Esophagus squamous epithelium (tissue), 5 donors: ENCODE data around the gene EXOSC7. TPM values are rescaled to one million over a fixed set of nuclear protein-coding genes. Genes with fewer than 3 reads are reported as not detected.

Experiments
- DNase-seq: peaks from one replicate; lab custom pipeline; 2025; lab: John Stamatoyannopoulos, UW
- H3K27ac ChIP-seq, 4 donors: fragments of 200-600 bp; sonication (generic); one replicate each; pipeline ENCODE4 v1.5.1; 2016 to 2019; ENCODE audit warnings: mild to moderate bottlenecking in 1 of 4
- H3K27me3 ChIP-seq, 4 donors: fragments of 200-600 bp; sonication (generic); 1 replicate in 3 of 4; 2 replicates in 1 of 4; pipeline versions ENCODE4 v1.5.1 to v1.6.0; 2017 to 2021; ENCODE audit warnings: antibody characterized with exemption in 1 of 4
- H3K36me3 ChIP-seq, 3 donors: fragments of 200-600 bp; sonication (generic); one replicate each; pipeline ENCODE4 v1.5.1; 2016 to 2019
- H3K4me1 ChIP-seq, 3 donors: fragments of 200-600 bp; sonication (generic); one replicate each; pipeline ENCODE4 v1.5.1; 2017 to 2019
- H3K4me3 ChIP-seq, 4 donors: fragments of 200-600 bp; sonication (generic); 1 replicate in 3 of 4; 2 replicates in 1 of 4; pipeline ENCODE4 v1.5.1; 2016 to 2019; ENCODE audit warnings: mild to moderate bottlenecking in 2 of 4, moderate library complexity in 1 of 4
- H3K9me3 ChIP-seq, 3 donors: fragments of 200-600 bp; sonication (generic); one replicate each; pipeline ENCODE4 v1.5.1; 2016 to 2019
- POLR2A ChIP-seq, 4 donors: fragments of 450-650 bp; IDR thresholded peaks; one replicate each; pipeline ENCODE4 v1.6.1; 2017; ENCODE audit warnings: antibody characterized with exemption in 4 of 4, mild to moderate bottlenecking in 4 of 4, moderate library complexity in 3 of 4
- WGBS, 2 donors: methylation state at CpG; one replicate each; pipeline ENCODE4 v1.1.5; 2018; 5-methylcytosine and 5-hydroxymethylcytosine counted together
- intact Hi-C: fragments of 100-400 bp; cut with DNase I; formaldehyde crosslinking; loops from one replicate; pipeline ENCODE4 v1.15.0; 2022
- total RNA-seq, 4 donors: library from RNA; depleted of rRNA; stranded (reverse); fragments of >200 nt; gene quantifications; one replicate each; pipeline ENCODE4 v1.1.0, GENCODE V29; 2016
- TF ChIP-seq, protein P1 (sequence below), 6 experiments: fragments of 450-650 bp in 4 of 6; fragments of 200-600 bp in 2 of 6; sonication (generic) in 2 of 6; IDR thresholded peaks; one replicate each; pipeline ENCODE4 v1.5.1; 2016 to 2019; ENCODE audit warnings: antibody characterized with exemption in 6 of 6, mild to moderate bottlenecking in 4 of 6, moderate library complexity in 4 of 6
- donor health status: DM: yes; HTN: yes; CAD: no.

The EXOSC7 gene
- total RNA-seq, 4 donors from 2014 or later, result 28.8 to 59.9 (median 47.6) TPM

DNA sequence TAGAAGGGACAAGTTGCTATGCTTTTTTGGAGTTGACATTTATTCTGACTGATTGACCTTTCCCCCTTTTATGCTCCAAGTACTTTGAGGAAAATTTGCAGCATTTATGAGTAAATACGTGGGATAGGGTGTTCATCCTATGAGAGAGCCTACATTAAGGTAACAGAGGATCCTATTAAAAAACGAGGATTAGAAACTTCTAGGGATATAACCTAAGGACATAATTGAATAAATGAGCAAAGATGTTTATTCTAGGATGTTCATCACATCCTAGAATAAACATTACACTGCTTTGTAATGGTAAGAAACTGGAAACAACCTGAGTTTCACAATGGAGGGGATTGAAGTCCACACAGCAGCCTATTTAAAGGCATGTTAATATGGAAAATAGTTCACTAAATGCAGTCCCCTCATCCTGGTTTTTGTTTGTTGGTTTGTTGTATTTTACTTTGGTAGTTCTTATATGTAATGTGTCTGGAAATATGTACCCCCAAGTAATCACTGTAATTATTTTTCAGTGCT, 26.2 kb downstream of the EXOSC7 start:
- Histone ChIP-seq H3K9me3 (no peaks in the 10 kb centered on the region), H3K27ac (no peak overlapping the region), H3K4me3 (no peak overlapping the region), H3K27me3 (no peaks in the 10 kb centered on the region), H3K36me3 (peaks cover 0 to 93% (median 17%) of the 10 kb centered on the region in 3 donors), H3K4me1 (peaks cover 0 to 13% (median 0%) of the 10 kb centered on the region in 3 donors)
- intact Hi-C loops, result no loop called here
- no peak for DNase-seq
- 63 to 72% methylated on average over 2 of the region's 2 CpGs for WGBS, 2 donors
- TF ChIP-seq, protein P1, sequence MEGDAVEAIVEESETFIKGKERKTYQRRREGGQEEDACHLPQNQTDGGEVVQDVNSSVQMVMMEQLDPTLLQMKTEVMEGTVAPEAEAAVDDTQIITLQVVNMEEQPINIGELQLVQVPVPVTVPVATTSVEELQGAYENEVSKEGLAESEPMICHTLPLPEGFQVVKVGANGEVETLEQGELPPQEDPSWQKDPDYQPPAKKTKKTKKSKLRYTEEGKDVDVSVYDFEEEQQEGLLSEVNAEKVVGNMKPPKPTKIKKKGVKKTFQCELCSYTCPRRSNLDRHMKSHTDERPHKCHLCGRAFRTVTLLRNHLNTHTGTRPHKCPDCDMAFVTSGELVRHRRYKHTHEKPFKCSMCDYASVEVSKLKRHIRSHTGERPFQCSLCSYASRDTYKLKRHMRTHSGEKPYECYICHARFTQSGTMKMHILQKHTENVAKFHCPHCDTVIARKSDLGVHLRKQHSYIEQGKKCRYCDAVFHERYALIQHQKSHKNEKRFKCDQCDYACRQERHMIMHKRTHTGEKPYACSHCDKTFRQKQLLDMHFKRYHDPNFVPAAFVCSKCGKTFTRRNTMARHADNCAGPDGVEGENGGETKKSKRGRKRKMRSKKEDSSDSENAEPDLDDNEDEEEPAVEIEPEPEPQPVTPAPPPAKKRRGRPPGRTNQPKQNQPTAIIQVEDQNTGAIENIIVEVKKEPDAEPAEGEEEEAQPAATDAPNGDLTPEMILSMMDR (IDR thresholded peaks at IDR 0.05), result no peak
- TF ChIP-seq POLR2A (IDR thresholded peaks at IDR 0.05), result no peak

DNA sequence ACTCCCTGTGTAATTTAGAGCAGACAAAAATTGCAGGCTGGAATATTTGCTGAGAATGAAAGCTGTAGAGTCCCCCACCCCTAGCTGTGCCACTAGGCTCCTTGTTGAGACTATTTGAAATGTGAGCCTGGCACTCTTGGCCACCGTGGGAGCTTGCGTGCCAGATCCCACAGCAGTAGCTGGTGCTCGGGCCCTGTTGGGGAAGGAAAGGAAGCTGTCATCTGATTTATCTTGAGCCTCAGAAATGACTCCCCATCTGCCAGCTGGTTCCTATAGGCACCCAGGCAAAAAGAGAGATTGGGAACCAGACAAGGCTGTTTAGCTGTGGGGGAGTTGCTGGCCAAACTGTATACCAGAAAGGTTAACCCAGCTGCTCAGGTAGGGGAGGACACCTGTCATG, 26.7 kb downstream of the EXOSC7 start:
- intact Hi-C loops, result no loop called here
- no peaks in the 10 kb centered on the region for H3K9me3 ChIP-seq
- no peaks in the 10 kb centered on the region for H3K27me3 ChIP-seq
- WGBS, 2 donors, result 70 to 79% methylated on average over 2 of the region's 3 CpGs
- no peak for DNase-seq
- H3K4me3 ChIP-seq, result no peak overlapping the region
- TF ChIP-seq, protein P1 (IDR thresholded peaks at IDR 0.05), result no peak
- TF ChIP-seq POLR2A (IDR thresholded peaks at IDR 0.05), result no peak
- H3K27ac ChIP-seq, result no peak overlapping the region
- H3K36me3 ChIP-seq, result peaks cover 0 to 93% (median 12%) of the 10 kb centered on the region in 3 donors
- H3K4me1 ChIP-seq, result peaks cover 0 to 13% (median 0%) of the 10 kb centered on the region in 3 donors

- Histone ChIP-seq H3K9me3 (no peaks in the 10 kb centered on the region), H3K4me3 (no peak overlapping the region), H3K27ac (no peak overlapping the region), H3K4me1 (peaks cover 0 to 19% (median 0%) of the 10 kb centered on the region in 3 donors), H3K36me3 (peaks cover 0 to 93% (median 5%) of the 10 kb centered on the region in 3 donors), H3K27me3 (no peaks in the 10 kb centered on the region)
- TF ChIP-seq, protein P1 (IDR thresholded peaks at IDR 0.05), result no peak
- no peak for TF ChIP-seq POLR2A (IDR thresholded peaks at IDR 0.05)
- DNase-seq, result no peak
- intact Hi-C loops, result no loop called here
These were observed 27.4 kb downstream of the EXOSC7 start for GRCh38 chr3:45003406-45003805.

GRCh38 chr3:45003859-45004258, 27.8 kb downstream of the EXOSC7 start:
- Histone ChIP-seq H3K4me1 (peaks cover 0 to 19% (median 0%) of the 10 kb centered on the region in 3 donors), H3K36me3 (peaks cover 0 to 93% (median 5%) of the 10 kb centered on the region in 3 donors), H3K4me3 (no peak overlapping the region), H3K9me3 (no peaks in the 10 kb centered on the region), H3K27me3 (no peaks in the 10 kb centered on the region), H3K27ac (no peak overlapping the region)
- TF ChIP-seq POLR2A (IDR thresholded peaks at IDR 0.05), result no peak
- TF ChIP-seq, protein P1 (IDR thresholded peaks at IDR 0.05), result no peak
- no peak for DNase-seq
- WGBS, 2 donors, result 87 to 100% methylated on average over 2 of the region's 2 CpGs
- intact Hi-C loops, result no loop called here

DNA sequence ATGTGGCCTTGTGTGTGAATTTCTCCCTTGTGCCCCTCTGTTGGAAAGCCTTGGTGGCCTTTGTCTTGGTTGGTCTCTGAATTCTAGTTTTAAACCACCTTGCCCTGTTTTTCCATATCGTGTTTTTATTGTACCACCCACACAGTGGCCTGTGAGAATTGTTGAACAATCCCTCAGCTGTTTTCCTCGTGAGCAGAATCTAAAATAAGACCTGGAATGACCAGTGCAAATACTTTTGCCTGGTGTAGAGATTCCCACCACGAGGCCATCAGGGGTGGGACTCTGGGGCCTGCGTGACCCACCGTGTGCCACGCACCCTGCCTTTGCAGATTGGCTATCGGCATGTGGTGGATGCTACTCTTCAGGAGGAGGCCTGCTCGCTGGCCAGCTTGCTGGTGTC, 31.0 kb downstream of the EXOSC7 start:
- no peak for TF ChIP-seq POLR2A (IDR thresholded peaks at IDR 0.05)
- TF ChIP-seq, protein P1 (IDR thresholded peaks at IDR 0.05), result no peak
- Histone ChIP-seq H3K27me3 (no peaks in the 10 kb centered on the region), H3K4me3 (no peak overlapping the region), H3K4me1 (peaks cover 12 to 27% (median 15%) of the 10 kb centered on the region in 3 donors), H3K27ac (no peak overlapping the region), H3K9me3 (no peaks in the 10 kb centered on the region), H3K36me3 (peaks cover 0 to 80% (median 0%) of the 10 kb centered on the region in 3 donors)
- no peak for DNase-seq
- intact Hi-C loops, result no loop called here
- WGBS, 2 donors, result 82 to 88% methylated on average over 3 to 8 of the region's 8 CpGs
